Cardiac fibroblast (primary cell): ENCODE data around the gene ZNF280B.

Experiments
- DNase-seq, 2 donors: peaks; one replicate each; pipeline versions ENCODE4 v3.0.0 to v3.0.0-alpha.2; 2010; ENCODE audit warnings: low read depth in 2 of 2
- H3K4me3 ChIP-seq, 2 donors: replicated peaks in 1 of 2; 1 replicate in 1 of 2; 2 replicates in 1 of 2; pipeline ENCODE4 v1.5.1; 2011; ENCODE audit warnings: low read depth in 2 of 2, low read length in 2 of 2, mild to moderate bottlenecking in 2 of 2, moderate library complexity in 1 of 2
- TF ChIP-seq, protein P1 (sequence below): IDR thresholded peaks from one replicate; pipeline ENCODE4 v1.5.1; 2011; ENCODE audit warnings: low read depth, mild to moderate bottlenecking, low read length, inconsistent platforms

The ZNF280B gene

DNA sequence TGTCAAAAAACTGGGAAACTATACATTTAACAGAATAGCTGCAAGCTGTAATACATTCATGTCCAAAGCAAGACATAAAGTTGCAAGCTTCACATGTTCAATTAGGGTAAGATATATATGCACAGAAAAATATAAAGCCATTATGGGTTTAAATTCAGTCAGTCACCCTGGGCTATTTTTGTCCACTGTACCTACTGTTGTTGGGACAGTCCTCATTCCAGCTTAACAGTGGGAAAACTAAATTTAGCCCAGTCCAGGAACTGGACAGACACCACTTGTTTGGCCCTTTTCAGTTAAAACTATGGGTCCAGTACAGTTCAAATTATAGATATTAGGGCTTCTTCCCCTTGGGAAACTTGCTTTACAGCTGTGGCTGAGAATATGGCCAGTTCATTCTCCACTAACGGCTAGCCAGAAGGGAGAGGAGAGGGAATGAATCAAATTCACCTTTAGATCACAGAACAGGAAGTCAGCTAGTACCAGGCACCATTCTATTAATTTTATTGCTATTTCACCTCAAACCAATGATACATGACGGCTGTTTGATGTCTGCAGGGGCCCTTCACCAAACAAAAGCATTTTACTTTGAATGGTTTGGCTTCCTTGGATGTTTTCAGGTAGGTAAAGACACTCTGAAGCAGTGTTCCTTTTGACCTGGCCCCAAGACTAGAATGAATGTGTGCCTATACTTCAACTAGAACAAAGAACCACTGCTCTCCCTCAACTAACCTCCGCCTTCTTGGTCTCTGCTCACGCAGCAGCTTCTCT lies 22.2 kb downstream of the ZNF280B start:
- no peak overlapping the region for H3K4me3 ChIP-seq
- TF ChIP-seq, protein P1, sequence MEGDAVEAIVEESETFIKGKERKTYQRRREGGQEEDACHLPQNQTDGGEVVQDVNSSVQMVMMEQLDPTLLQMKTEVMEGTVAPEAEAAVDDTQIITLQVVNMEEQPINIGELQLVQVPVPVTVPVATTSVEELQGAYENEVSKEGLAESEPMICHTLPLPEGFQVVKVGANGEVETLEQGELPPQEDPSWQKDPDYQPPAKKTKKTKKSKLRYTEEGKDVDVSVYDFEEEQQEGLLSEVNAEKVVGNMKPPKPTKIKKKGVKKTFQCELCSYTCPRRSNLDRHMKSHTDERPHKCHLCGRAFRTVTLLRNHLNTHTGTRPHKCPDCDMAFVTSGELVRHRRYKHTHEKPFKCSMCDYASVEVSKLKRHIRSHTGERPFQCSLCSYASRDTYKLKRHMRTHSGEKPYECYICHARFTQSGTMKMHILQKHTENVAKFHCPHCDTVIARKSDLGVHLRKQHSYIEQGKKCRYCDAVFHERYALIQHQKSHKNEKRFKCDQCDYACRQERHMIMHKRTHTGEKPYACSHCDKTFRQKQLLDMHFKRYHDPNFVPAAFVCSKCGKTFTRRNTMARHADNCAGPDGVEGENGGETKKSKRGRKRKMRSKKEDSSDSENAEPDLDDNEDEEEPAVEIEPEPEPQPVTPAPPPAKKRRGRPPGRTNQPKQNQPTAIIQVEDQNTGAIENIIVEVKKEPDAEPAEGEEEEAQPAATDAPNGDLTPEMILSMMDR, result no peak
- DNase-seq, result no peak

DNA sequence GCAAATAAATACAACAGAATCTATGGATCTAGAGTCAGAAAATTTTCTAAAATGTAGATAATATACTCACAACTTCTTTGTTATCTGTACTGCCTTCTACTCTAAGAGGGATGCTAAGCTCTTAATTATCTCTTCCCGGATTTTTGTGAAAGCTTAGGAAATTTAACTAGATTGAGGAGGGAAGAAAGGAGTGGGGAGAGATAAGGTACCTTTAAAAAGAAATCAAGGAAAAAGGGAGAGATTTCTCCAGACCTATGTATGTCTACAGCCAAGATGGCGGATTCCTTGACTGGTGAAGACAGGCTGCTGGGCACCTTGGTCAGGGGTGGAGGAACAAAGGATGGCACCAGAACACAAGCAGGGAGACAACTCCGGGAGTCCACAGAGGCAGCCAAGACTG lies 23.0 kb downstream of the ZNF280B start:
- no peak for DNase-seq
- TF ChIP-seq, protein P1, result no peak
- no peak overlapping the region for H3K4me3 ChIP-seq

DNA sequence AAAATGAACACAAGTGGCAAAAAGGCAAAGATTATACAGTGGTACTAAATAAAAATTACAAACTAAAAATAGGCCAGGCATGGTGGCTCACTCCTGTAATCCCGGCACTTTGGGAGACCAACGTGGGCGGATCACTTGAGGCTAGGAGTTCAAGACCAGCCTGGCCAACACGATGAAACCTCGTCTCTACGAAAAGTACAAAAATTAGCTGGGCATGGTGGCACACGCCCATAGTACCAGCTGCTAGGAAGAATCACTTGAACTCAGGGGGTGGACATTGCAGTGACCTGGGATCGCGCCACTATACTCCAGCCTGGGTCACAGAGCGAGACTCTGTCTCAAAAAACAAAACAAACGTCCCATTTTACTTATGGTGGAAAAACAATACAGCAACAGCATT lies 24.5 kb downstream of the ZNF280B start:
- no peak for DNase-seq
- TF ChIP-seq, protein P1, result no peak
- H3K4me3 ChIP-seq, result no peak overlapping the region

DNA sequence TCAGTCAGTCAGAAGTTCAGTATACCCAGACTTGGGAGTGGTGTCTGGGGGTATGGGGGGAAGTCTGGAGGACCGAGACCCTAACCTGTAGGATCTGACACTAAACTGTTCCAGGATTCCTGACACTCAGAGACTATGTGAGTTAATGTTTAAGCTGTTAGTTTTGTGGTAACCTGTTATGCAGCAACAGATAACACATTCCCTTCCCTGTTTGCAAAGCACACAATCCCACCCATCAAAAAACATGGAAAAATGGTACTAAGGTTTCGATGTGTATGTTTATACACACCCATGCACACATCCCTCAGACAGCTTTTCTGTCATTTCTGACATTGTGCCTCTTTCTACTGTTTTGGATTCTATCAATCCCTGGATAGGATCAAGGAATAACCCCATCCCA lies 27.6 kb downstream of the ZNF280B start:
- DNase-seq, result no peak
- no peak overlapping the region for H3K4me3 ChIP-seq
- TF ChIP-seq, protein P1, result no peak

DNA sequence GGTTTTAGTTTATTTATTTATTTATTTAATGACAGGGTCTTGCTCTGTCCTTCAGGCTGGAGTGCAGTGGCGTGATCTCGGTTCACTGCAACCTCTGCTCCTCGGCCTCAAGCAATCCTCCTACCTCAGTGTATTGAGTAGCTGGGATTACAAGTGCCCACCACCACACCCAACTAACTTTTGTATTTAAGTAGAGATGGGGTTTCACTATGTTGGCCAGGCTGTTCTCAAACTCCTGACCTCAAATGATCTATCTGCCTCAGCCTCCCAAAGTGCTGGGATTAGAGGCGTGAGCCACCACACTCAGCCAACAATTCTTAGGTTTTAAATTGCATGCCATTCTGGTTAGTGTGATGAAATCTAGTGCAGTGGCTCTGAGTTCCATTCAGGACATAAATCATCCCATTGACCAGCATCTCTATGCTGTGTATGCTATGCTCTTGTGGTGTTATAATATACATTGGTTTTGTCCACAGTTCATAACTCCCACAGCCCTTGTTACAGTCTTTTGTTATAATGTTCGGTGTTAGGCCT lies 28.5 kb downstream of the ZNF280B start:
- TF ChIP-seq, protein P1, result no peak
- H3K4me3 ChIP-seq, result no peak overlapping the region
- DNase-seq, result no peak

DNA sequence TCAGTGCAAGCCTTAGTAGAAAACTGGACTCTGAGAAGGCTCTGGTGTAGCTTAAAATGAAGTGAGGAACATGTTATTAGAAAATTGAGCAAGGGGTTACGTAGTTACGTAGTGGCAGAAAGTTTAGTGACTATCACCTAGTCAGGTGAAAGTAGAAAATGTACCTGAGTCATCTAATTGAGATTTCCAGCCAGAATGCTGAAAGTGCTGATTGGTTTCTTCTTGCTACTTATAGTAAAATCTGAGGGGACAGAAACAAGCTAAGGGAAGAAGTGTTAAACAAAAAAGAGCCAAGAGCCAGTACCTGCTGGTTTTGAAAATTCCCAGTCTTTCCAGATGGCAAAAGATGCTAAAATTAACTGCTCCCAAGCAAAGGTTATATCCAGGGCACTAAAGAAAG lies 29.4 kb downstream of the ZNF280B start:
- H3K4me3 ChIP-seq, result no peak overlapping the region
- TF ChIP-seq, protein P1, result no peak
- DNase-seq, result no peak
